Effector memory CD8-positive, alpha-beta T cell (primary cell): ENCODE measurements around the gene CPED1.
"Not testable (repeated sequence)": the region's sequence is repeated elsewhere in the genome, so short reads cannot be mapped to it uniquely, and the experiment has no call there.

Experiments used
- ATAC-seq: fragments of 150-1000 bp; cut with Tn5 transposase; replicated peaks from 2 replicates; pipeline ENCODE4 v1.10.0; 2021; ENCODE audit warnings: mild to moderate bottlenecking, moderate library complexity
- DNase-seq, 3 experiments: peaks; one replicate each; pipeline ENCODE4 v3.0.0; 2021
- H3K27ac Mint-ChIP-seq, 2 donors: one replicate each; pipeline ENCODE4 v1.8.0; 2022; ENCODE audit warnings: mild to moderate bottlenecking in 2 of 2, mixed read lengths in 2 of 2, moderate library complexity in 2 of 2
- H3K27me3 Mint-ChIP-seq, 2 donors: one replicate each; pipeline ENCODE4 v1.8.0; 2022; ENCODE audit warnings: mixed read lengths in 2 of 2
- H3K36me3 Mint-ChIP-seq: one replicate; pipeline ENCODE4 v1.8.0; 2022; ENCODE audit warnings: mild to moderate bottlenecking, moderate library complexity, mixed read lengths; ENCODE audit not compliant: insufficient read depth
- H3K4me1 Mint-ChIP-seq, 2 donors: one replicate each; pipeline ENCODE4 v1.8.0; 2022; ENCODE audit warnings: low read depth in 2 of 2, mixed read lengths in 2 of 2
- H3K4me3 Mint-ChIP-seq, 2 donors: one replicate each; pipeline ENCODE4 v1.8.0; 2022; ENCODE audit warnings: mild to moderate bottlenecking in 2 of 2, mixed read lengths in 2 of 2, moderate library complexity in 2 of 2
- H3K9me3 Mint-ChIP-seq, 2 donors: one replicate each; pipeline ENCODE4 v1.8.0; 2022; ENCODE audit warnings: mixed read lengths in 2 of 2

The CPED1 gene

GRCh38 chr7:121228779-121229178 lies 240.3 kb downstream of the CPED1 start:
- peaks cover 0 to 2% of the 10 kb centered on the region in 2 donors for H3K9me3 Mint-ChIP-seq
- peaks cover 23 to 25% of the 10 kb centered on the region in 2 donors for H3K27me3 Mint-ChIP-seq
- no peaks in the 10 kb centered on the region for H3K36me3 Mint-ChIP-seq
- no peak overlapping the region for H3K4me3 Mint-ChIP-seq
- no peak overlapping the region for H3K27ac Mint-ChIP-seq
- no peaks in the 10 kb centered on the region for H3K4me1 Mint-ChIP-seq
- DNase-seq (no peak), ATAC-seq (no peak)

DNA sequence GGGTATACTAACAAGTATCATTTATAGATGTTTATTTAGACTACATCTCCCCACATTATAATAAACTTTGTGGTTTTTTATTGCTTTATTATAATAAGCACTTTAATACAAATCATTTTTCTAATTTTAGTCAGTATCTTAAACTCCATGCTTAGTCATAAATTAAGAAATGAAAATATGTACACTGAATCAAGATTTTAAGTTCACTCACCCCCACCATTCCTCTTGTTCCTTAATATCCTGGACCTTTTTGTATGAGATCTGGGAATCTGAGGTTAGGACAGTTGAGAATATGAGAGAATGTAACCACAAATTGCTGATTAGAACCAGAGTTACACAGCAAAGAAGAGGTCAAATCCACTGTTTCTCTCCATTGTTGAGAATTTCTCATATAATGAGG lies 246.7 kb downstream of the CPED1 start:
- no peak for ATAC-seq
- no peak for DNase-seq
- no peaks in the 10 kb centered on the region for H3K9me3 Mint-ChIP-seq
- H3K27me3 Mint-ChIP-seq: peaks cover 13% of the 10 kb centered on the region in 2 donors
- H3K4me3 Mint-ChIP-seq: no peak overlapping the region
- no peak overlapping the region for H3K27ac Mint-ChIP-seq
- no peaks in the 10 kb centered on the region for H3K36me3 Mint-ChIP-seq
- no peaks in the 10 kb centered on the region for H3K4me1 Mint-ChIP-seq

GRCh38 chr7:121237601-121238000 lies 249.1 kb downstream of the CPED1 start:
- H3K4me3 Mint-ChIP-seq: no peak overlapping the region
- DNase-seq (no peak), ATAC-seq (no peak)
- no peaks in the 10 kb centered on the region for H3K4me1 Mint-ChIP-seq
- no peak overlapping the region for H3K27ac Mint-ChIP-seq
- no peaks in the 10 kb centered on the region for H3K36me3 Mint-ChIP-seq
- no peaks in the 10 kb centered on the region for H3K9me3 Mint-ChIP-seq
- H3K27me3 Mint-ChIP-seq: peaks cover 0 to under 1% of the 10 kb centered on the region in 2 donors

DNA sequence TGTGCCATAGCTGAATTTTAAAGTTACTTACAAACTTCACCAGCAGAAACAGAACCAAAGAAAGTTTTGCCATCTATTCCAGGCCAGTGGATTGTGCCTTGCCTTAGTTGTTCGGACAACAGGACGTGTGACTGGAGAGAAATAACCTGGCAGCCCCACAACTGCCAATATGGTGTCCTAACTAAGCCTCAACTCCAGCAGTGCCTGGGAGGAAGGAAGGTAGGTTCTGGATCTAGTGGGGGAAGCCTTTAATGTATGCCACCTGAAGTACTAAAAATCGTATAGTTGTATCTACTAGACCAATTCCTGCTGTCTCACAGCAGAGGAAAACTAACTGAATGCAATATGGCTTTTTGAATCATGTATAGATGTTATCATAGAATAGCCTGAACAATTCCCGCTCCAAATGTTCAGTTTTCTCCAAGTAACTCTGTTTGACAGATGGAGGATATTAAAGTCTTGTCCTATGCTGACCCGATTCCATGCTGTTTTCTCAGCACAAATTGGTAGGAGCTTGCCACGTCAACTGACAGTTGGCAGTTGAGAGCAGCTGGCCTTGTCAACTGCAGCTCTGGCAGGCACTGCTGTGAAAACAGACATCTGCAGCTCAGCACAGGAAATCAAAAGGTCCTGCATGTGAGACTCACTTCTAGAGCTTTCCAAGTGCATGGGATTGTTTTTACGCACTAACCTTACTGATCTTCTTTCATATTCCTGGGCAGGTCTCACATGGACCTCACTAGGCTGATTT lies 255.8 kb downstream of the CPED1 start:
- ATAC-seq (no peak), DNase-seq (no peak)
- H3K36me3 Mint-ChIP-seq: no peaks in the 10 kb centered on the region
- H3K27me3 Mint-ChIP-seq: peaks cover 0 to 33% of the 10 kb centered on the region in 2 donors
- H3K4me3 Mint-ChIP-seq: no peak overlapping the region
- no peak overlapping the region for H3K27ac Mint-ChIP-seq
- no peaks in the 10 kb centered on the region for H3K4me1 Mint-ChIP-seq
- H3K9me3 Mint-ChIP-seq: peaks cover 0 to 4% of the 10 kb centered on the region in 2 donors

DNA sequence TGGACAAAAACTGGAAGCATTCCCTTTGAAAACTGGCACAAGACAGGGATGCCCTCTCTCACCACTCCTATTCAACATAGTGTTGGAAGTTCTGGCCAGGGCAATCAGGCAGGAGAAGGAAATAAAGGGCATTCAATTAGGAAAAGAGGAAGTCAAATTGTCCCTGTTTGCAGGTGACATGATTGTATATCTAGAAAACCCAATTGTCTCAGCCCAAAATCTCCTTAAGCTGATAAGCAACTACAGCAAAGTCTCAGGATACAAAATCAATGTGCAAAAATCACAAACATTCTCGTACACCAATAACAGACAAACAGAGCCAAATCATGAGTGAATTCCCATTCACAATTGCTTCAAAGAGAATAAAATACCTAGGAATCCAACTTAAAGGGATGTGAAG lies 262.9 kb downstream of the CPED1 start:
- not testable (repeated sequence) for H3K36me3 Mint-ChIP-seq

DNA sequence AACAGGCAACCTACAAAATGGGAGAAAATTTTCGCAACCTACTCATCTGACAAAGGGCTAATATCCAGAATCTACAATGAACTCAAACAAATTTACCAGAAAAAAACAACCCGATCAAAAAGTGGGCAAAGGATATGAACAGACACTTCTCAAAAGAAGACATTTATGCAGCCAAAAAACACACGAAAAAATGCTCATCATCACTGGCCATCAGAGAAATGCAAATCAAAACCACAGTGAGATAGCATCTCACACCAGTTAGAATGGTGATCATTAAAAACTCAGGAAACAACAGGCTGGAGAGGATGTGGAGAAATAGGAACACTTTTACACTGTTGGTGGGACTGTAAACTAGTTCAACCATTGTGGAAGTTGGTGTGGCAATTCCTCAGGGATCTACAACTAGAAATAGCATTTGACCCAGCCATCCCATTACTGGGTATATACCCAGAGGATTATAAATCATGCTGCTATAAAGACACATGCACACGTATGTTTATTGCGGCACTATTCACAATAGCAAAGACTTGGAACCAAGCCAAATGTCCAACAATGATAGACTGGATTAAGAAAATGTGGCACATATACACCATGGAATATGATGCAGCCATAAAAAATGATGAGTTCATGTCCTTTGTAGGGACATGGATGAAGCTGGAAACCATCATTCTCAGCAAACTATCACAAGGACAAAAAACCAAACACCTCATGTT lies 264.2 kb downstream of the CPED1 start:
- not testable (repeated sequence) for DNase-seq, ATAC-seq, H3K9me3 Mint-ChIP-seq, H3K36me3 Mint-ChIP-seq, H3K4me1 Mint-ChIP-seq, H3K27ac Mint-ChIP-seq, H3K4me3 Mint-ChIP-seq
- H3K27me3 Mint-ChIP-seq: peaks cover 0 to 20% of the 10 kb centered on the region in 2 donors

More for the DNA sequence above, 262.9 kb downstream of the CPED1 start:
- not testable (repeated sequence) for H3K4me1 Mint-ChIP-seq, H3K27ac Mint-ChIP-seq, H3K9me3 Mint-ChIP-seq, DNase-seq, H3K4me3 Mint-ChIP-seq, ATAC-seq
- H3K27me3 Mint-ChIP-seq: peaks cover 0 to 33% of the 10 kb centered on the region in 2 donors

GRCh38 chr7:121259826-121260225 lies 271.3 kb downstream of the CPED1 start:
- no peak overlapping the region for H3K27ac Mint-ChIP-seq
- H3K4me3 Mint-ChIP-seq: no peak overlapping the region

GRCh38 chr7:121261207-121261884 lies 272.8 kb downstream of the CPED1 start:
- Mint-ChIP-seq H3K4me1 (no peaks in the 10 kb centered on the region), H3K9me3 (no peaks in the 10 kb centered on the region), H3K4me3 (no peak overlapping the region), H3K27ac (no peak overlapping the region), H3K27me3 (peaks cover 8 to 12% of the 10 kb centered on the region in 2 donors), H3K36me3 (no peaks in the 10 kb centered on the region)
- DNase-seq (no peak), ATAC-seq (no peak)

More at GRCh38 chr7:121259826-121260225, 271.3 kb downstream of the CPED1 start:
- Mint-ChIP-seq H3K36me3 (no peaks in the 10 kb centered on the region), H3K27me3 (peaks cover 0 to 6% of the 10 kb centered on the region in 2 donors), H3K4me1 (no peaks in the 10 kb centered on the region), H3K9me3 (no peaks in the 10 kb centered on the region)
- DNase-seq (no peak), ATAC-seq (no peak)

DNA sequence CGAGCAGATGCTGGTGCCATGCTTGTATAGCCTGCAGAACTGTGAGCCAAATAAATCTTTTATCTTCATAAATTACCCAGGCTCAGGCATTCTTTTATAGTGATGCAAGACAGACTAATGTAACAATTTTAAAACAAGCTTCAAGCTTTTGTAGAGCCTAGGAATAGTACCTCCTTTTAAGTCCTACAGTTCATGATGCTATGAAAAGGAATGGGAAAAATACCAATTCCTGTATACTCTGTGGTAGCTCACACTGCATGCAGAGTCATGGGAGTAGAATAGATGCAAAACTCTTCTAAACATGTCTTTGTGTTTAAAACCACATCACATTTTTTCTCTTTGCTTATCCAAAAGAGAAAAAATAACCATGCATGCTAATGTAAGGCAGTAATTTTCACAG lies 273.7 kb downstream of the CPED1 start:
- Mint-ChIP-seq H3K36me3 (no peaks in the 10 kb centered on the region), H3K27ac (no peak overlapping the region), H3K4me1 (no peaks in the 10 kb centered on the region), H3K4me3 (no peak overlapping the region), H3K9me3 (no peaks in the 10 kb centered on the region), H3K27me3 (peaks cover 8 to 12% of the 10 kb centered on the region in 2 donors)
- no peak for DNase-seq
- no peak for ATAC-seq

GRCh38 chr7:121262969-121263368 lies 274.5 kb downstream of the CPED1 start:
- Mint-ChIP-seq H3K27me3 (peaks cover 8 to 12% of the 10 kb centered on the region in 2 donors), H3K27ac (no peak overlapping the region)

GRCh38 chr7:121266307-121266894 lies 277.9 kb downstream of the CPED1 start:
- H3K4me1 Mint-ChIP-seq: no peaks in the 10 kb centered on the region
- H3K27ac Mint-ChIP-seq: no peak overlapping the region
- H3K4me3 Mint-ChIP-seq: no peak overlapping the region
- peaks cover 13 to 16% of the 10 kb centered on the region in 2 donors for H3K27me3 Mint-ChIP-seq
- no peak for DNase-seq
- ATAC-seq: no peak
- no peaks in the 10 kb centered on the region for H3K36me3 Mint-ChIP-seq
- peaks cover 0 to 1% of the 10 kb centered on the region in 2 donors for H3K9me3 Mint-ChIP-seq

More at GRCh38 chr7:121262969-121263368, 274.5 kb downstream of the CPED1 start:
- H3K9me3 Mint-ChIP-seq: no peaks in the 10 kb centered on the region
- H3K4me1 Mint-ChIP-seq: no peaks in the 10 kb centered on the region
- no peak overlapping the region for H3K4me3 Mint-ChIP-seq
- ATAC-seq (no peak), DNase-seq (no peak)
- H3K36me3 Mint-ChIP-seq: no peaks in the 10 kb centered on the region

- ATAC-seq (no peak), DNase-seq (no peak)
- no peaks in the 10 kb centered on the region for H3K4me1 Mint-ChIP-seq
- H3K27ac Mint-ChIP-seq: no peak overlapping the region
- H3K36me3 Mint-ChIP-seq: no peaks in the 10 kb centered on the region
- H3K4me3 Mint-ChIP-seq: no peak overlapping the region
- peaks cover 18 to 23% of the 10 kb centered on the region in 2 donors for H3K27me3 Mint-ChIP-seq
- peaks cover 0 to 1% of the 10 kb centered on the region in 2 donors for H3K9me3 Mint-ChIP-seq
Observed at GRCh38 chr7:121267612-121268011, 279.1 kb downstream of the CPED1 start.

- Mint-ChIP-seq H3K36me3 (no peaks in the 10 kb centered on the region), H3K27ac (no peak overlapping the region), H3K9me3 (peaks cover 0 to 1% of the 10 kb centered on the region in 2 donors), H3K4me1 (no peaks in the 10 kb centered on the region), H3K27me3 (peaks cover 18 to 23% of the 10 kb centered on the region in 2 donors), H3K4me3 (no peak overlapping the region)
- DNase-seq (no peak), ATAC-seq (no peak)
Observed at GRCh38 chr7:121269798-121270197, 281.3 kb downstream of the CPED1 start.
